GM12875 (cell line): ENCODE data around the gene PLIN1.

Experiments used
- H3K4me3 ChIP-seq: one replicate; pipeline ENCODE4 v1.5.1; 2011; ENCODE audit warnings: low read depth, low read length, control low read depth
- CTCF ChIP-seq: IDR thresholded peaks from 2 replicates; pipeline ENCODE4 v1.5.1; 2011; ENCODE audit warnings: low read depth, mild to moderate bottlenecking, control low read depth, inconsistent platforms, low read length, moderate library complexity, borderline replicate concordance; ENCODE audit not compliant: insufficient read depth

Gene PLIN1

GRCh38 chr15:89679212-89679611, at the start of gene PLIN1:
Gene PLIN1, minus strand, starts transcription at chr15:89679367. Its CDS starts 1,878 bp downstream, at chr15:89677489.
- no peak for TF ChIP-seq CTCF
- no peak within 1 kb of the TSS for H3K4me3 ChIP-seq

- TF ChIP-seq CTCF: no peak
- H3K4me3 ChIP-seq: no peak overlapping the region
Measured at GRCh38 chr15:89728254-89728653, 49.1 kb upstream of the PLIN1 start.

- no peak for TF ChIP-seq CTCF
- no peak overlapping the region for H3K4me3 ChIP-seq
Measured at GRCh38 chr15:89725064-89725463, 45.9 kb upstream of the PLIN1 start.

GRCh38 chr15:89724621-89725020, 45.5 kb upstream of the PLIN1 start:
- TF ChIP-seq CTCF: no peak
- no peak overlapping the region for H3K4me3 ChIP-seq

GRCh38 chr15:89723031-89723430, 43.9 kb upstream of the PLIN1 start:
- no peak overlapping the region for H3K4me3 ChIP-seq
- no peak for TF ChIP-seq CTCF

- TF ChIP-seq CTCF: no peak
Measured at GRCh38 chr15:89714775-89715174, 35.6 kb upstream of the PLIN1 start.

GRCh38 chr15:89707577-89707976, 28.4 kb upstream of the PLIN1 start:
- H3K4me3 ChIP-seq: no peak overlapping the region
- no peak for TF ChIP-seq CTCF

More at GRCh38 chr15:89714775-89715174, 35.6 kb upstream of the PLIN1 start:
- no peak overlapping the region for H3K4me3 ChIP-seq
